Body of pancreas (tissue), 4 donors: Measurements from ENCODE around the gene FAM20B.

Source experiments
- CTCF ChIP-seq, 7 experiments: fragments of 450-650 bp in 4 of 7; fragments of 200-600 bp in 3 of 7; sonication (generic) in 3 of 7; IDR thresholded peaks; one replicate each; pipeline ENCODE4 v1.5.1; 2016 to 2019; ENCODE audit warnings: antibody characterized with exemption in 7 of 7
- POLR2A ChIP-seq, 3 donors: fragments of 450-650 bp; IDR thresholded peaks; one replicate each; pipeline ENCODE4 v1.6.1; 2016; ENCODE audit warnings: antibody characterized with exemption in 3 of 3, mild to moderate bottlenecking in 2 of 3

- no peak for TF ChIP-seq CTCF (IDR thresholded peaks at IDR 0.05)
- no peak for TF ChIP-seq POLR2A (IDR thresholded peaks at IDR 0.05)
Measured at GRCh38 chr1:179021873-179022272, 3.8 kb upstream of the FAM20B start.
